ENCODE measurements around the gene INPP4B. TPM values are rescaled to one million over a fixed set of nuclear protein-coding genes. Genes with fewer than 3 reads are reported as not detected.

INPP4B gene
- total RNA-seq, 1 experiment from 2014 or later = 114 TPM

DNA sequence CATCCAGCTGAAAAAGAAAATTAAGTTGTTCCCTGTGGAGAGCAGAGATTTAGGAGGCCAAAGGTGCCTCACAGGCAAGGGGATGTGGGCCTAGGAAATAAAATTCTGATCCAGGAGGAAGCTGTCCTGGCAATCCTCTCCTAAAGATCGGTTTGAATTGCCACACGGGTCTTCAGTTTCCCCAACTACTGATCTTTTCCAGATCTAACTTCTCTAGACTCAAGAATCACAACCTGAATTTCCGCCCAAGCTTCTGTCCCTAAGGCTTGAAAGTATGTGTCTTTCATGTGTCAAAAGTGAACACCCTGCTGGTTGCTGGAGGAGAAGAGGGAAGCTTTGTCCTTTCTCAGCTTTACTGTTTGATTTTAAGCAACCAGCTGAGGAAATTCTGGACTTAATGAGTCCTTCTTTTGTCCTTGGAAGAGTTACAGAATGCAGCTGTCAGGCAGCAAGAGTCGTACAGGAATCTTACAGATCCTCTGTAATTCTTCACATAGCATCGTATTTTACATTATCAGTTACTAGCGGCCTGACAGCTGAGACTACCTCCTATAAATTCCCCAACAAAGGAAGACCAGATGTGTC lies 93.8 kb downstream of the INPP4B start:
- TF ChIP-seq, protein P1, sequence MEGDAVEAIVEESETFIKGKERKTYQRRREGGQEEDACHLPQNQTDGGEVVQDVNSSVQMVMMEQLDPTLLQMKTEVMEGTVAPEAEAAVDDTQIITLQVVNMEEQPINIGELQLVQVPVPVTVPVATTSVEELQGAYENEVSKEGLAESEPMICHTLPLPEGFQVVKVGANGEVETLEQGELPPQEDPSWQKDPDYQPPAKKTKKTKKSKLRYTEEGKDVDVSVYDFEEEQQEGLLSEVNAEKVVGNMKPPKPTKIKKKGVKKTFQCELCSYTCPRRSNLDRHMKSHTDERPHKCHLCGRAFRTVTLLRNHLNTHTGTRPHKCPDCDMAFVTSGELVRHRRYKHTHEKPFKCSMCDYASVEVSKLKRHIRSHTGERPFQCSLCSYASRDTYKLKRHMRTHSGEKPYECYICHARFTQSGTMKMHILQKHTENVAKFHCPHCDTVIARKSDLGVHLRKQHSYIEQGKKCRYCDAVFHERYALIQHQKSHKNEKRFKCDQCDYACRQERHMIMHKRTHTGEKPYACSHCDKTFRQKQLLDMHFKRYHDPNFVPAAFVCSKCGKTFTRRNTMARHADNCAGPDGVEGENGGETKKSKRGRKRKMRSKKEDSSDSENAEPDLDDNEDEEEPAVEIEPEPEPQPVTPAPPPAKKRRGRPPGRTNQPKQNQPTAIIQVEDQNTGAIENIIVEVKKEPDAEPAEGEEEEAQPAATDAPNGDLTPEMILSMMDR (IDR thresholded peaks at IDR 0.05; ENCODE audit: unreplicated experiment) = no peak
- CTCF ChIA-PET = interaction anchor here (0.6 kb wide), 1 partner anchor 327 kb away, joined by 5 read pairs; no protein-coding TSS in a partner anchor

DNA sequence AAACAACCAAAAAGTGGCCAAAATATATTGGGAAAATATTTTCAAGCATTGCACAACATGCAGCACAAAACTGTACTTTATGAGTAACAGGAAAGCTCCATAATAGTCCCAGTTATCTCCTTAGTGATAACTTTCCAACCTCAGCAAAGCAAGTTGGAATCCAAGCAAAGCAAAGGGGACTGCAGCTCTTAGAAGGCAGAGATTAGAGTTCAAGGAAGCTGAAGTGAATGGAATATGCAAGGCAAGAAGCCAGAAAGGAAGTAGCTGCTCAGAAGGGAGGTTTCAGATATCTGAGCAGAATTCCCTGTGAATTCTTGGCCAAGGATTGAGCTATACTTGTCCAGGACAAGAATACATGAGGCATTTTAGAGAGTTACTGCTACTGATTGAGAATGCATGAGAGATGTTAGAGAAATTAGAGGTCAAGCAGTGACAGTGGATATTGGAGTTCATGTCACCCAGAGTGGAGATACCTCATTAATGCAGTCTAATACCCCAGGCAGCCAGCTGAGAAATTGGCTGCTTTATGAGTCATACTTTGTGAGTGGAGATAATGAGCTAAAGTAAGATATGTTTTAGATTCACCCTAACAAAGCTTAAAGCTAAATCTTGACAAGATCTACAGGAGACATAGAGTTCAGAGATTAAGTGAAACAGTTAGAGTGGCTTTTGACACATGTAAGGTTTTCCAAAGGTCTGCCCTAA lies 102.8 kb downstream of the INPP4B start:
- BruUV-seq (replicated peaks) = no TSS peak
- DNase-seq = peak; percentile 6
- intact Hi-C loops (cut with micrococcal nuclease; ENCODE audit: unreplicated experiment) = no loop called here
- TF ChIP-seq, protein P1 (IDR thresholded peaks at IDR 0.05; ENCODE audit: unreplicated experiment) = no peak
- Mint-ChIP-seq H3K9me3 (ENCODE audit: low read depth, unreplicated experiment) (no peaks in the 10 kb centered on the region), H3K4me1 (ENCODE audit: low read depth, unreplicated experiment) (peaks cover 35% of the 10 kb centered on the region), H3K4me3 (ENCODE audit: low read depth, unreplicated experiment) (no peak overlapping the region), H3K27ac (ENCODE audit: unreplicated experiment) (no peak overlapping the region), H3K27me3 (ENCODE audit: unreplicated experiment) (no peaks in the 10 kb centered on the region), H3K36me3 (ENCODE audit: insufficient read depth, unreplicated experiment) (no peaks in the 10 kb centered on the region)
- CTCF ChIA-PET = interaction anchor here (0.9 to 1.1 kb wide), 2 partner anchors 13 to 115 kb away, joined by 3 to 5 read pairs; no protein-coding TSS in a partner anchor

More for the DNA sequence above, 93.8 kb downstream of the INPP4B start:
- intact Hi-C loops (cut with micrococcal nuclease; ENCODE audit: unreplicated experiment) = no loop called here
- no peak for DNase-seq
- Mint-ChIP-seq H3K9me3 (ENCODE audit: low read depth, unreplicated experiment) (no peaks in the 10 kb centered on the region), H3K27me3 (ENCODE audit: unreplicated experiment) (no peaks in the 10 kb centered on the region), H3K27ac (ENCODE audit: unreplicated experiment) (no peak overlapping the region), H3K36me3 (ENCODE audit: insufficient read depth, unreplicated experiment) (no peaks in the 10 kb centered on the region), H3K4me3 (ENCODE audit: low read depth, unreplicated experiment) (no peak overlapping the region), H3K4me1 (ENCODE audit: low read depth, unreplicated experiment) (no peaks in the 10 kb centered on the region)
- no TSS peak for BruUV-seq (replicated peaks)

DNA sequence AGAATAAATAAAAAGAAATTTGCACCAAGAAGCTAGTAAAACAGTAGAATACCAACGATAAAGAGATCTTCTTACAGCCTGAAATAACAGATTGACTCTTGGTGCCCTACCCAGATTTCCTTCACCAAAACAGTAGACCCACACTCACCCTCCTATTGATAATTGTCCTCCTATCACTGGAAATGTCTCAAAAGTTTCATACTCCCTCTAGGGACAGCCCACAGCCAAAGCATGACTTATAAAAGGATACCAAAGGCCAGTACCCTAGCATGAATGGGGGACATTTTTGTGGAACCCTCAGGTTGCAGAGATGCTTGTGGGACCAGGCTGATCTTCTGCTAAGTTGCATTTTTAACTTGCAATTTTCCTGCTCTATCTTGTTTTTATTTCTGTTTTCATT lies 104.1 kb downstream of the INPP4B start:
- Mint-ChIP-seq H3K27ac (ENCODE audit: unreplicated experiment) (peak overlapping the region; percentile 18), H3K4me1 (ENCODE audit: low read depth, unreplicated experiment) (peaks cover 35% of the 10 kb centered on the region), H3K36me3 (ENCODE audit: insufficient read depth, unreplicated experiment) (no peaks in the 10 kb centered on the region), H3K27me3 (ENCODE audit: unreplicated experiment) (no peaks in the 10 kb centered on the region), H3K4me3 (ENCODE audit: low read depth, unreplicated experiment) (no peak overlapping the region), H3K9me3 (ENCODE audit: low read depth, unreplicated experiment) (no peaks in the 10 kb centered on the region)
- BruUV-seq (replicated peaks) = no TSS peak
- intact Hi-C loops (cut with micrococcal nuclease; ENCODE audit: unreplicated experiment) = no loop called here
- TF ChIP-seq, protein P1 (IDR thresholded peaks at IDR 0.05; ENCODE audit: unreplicated experiment) = no peak
- CTCF ChIA-PET = no interaction called here
- DNase-seq = no peak

DNA sequence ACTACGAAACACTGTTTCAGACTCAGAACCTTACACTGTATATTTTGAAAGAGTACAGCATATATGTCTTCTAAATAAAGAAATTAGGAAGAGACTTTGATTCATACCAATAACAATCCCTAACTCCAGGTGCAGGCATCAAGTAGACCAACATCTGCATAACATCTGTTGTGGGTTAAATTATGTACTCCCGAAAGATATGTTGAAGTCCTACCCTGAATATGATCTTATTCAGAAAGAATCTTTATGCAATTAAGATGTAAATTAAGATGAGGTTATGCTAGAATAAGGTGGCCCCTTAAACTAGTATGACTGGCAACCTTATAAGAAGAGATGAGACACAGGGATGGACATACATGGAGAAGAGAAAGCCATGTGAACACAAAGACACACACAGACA lies 117.9 kb downstream of the INPP4B start:
- Mint-ChIP-seq H3K27me3 (ENCODE audit: unreplicated experiment) (no peaks in the 10 kb centered on the region), H3K36me3 (ENCODE audit: insufficient read depth, unreplicated experiment) (no peaks in the 10 kb centered on the region), H3K27ac (ENCODE audit: unreplicated experiment) (no peak overlapping the region), H3K9me3 (ENCODE audit: low read depth, unreplicated experiment) (no peaks in the 10 kb centered on the region), H3K4me1 (ENCODE audit: low read depth, unreplicated experiment) (no peaks in the 10 kb centered on the region), H3K4me3 (ENCODE audit: low read depth, unreplicated experiment) (no peak overlapping the region)
- intact Hi-C loops (cut with micrococcal nuclease; ENCODE audit: unreplicated experiment) = loop anchor here (10.0 kb wide), 1 partner anchor 117 kb away; the partner anchor contains the start of gene INPP4B
- BruUV-seq (replicated peaks) = no TSS peak
- TF ChIP-seq, protein P1 (IDR thresholded peaks at IDR 0.05; ENCODE audit: unreplicated experiment) = no peak
- CTCF ChIA-PET = no interaction called here
- DNase-seq = no peak
